WTC11 (cell line): Measurements from ENCODE around the gene CD84. TPM values are rescaled to one million over a fixed set of nuclear protein-coding genes. Genes with fewer than 3 reads are reported as not detected.

Source experiments
- ATAC-seq: fragments of 200-7000 bp; cut with Tn5 transposase; 2 replicates; pipeline ENCODE4 v1.10.0; 2021; ENCODE audit warnings: mild to moderate bottlenecking, moderate library complexity
- CTCF ChIA-PET: fragments of 300-600 bp; sonication (Branson Sonifier 250); formaldehyde crosslinking; loops from one replicate; lab custom pipeline; 2021; ENCODE audit warnings: antibody characterized with exemption; lab: Charles Lee
- POLR2A ChIA-PET: fragments of 350-600 bp; sonication (Branson Sonifier 250); formaldehyde crosslinking; loops from one replicate; lab custom pipeline; 2021; ENCODE audit warnings: antibody characterized with exemption; lab: Charles Lee
- DNase-seq: peaks from one replicate; pipeline ENCODE4 v3.0.0; 2021; ENCODE audit warnings: low spot score
- H3K27ac Mint-ChIP-seq: 2 replicates; pipeline ENCODE4 v1.8.0; 2021; ENCODE audit warnings: mixed read lengths
- H3K27me3 Mint-ChIP-seq: 2 replicates; pipeline ENCODE4 v1.8.0; 2021; ENCODE audit warnings: low read depth, mild to moderate bottlenecking, moderate library complexity, mixed read lengths
- H3K36me3 Mint-ChIP-seq: 2 replicates; pipeline ENCODE4 v1.8.0; 2021; ENCODE audit warnings: mixed read lengths
- H3K4me1 Mint-ChIP-seq: 2 replicates; pipeline ENCODE4 v1.8.0; 2022; ENCODE audit warnings: mixed read lengths
- H3K4me3 Mint-ChIP-seq: 2 replicates; pipeline ENCODE4 v1.8.0; 2021; ENCODE audit warnings: mild to moderate bottlenecking, moderate library complexity, mixed read lengths
- H3K9me3 Mint-ChIP-seq: 2 replicates; pipeline ENCODE4 v1.8.0; 2021; ENCODE audit warnings: mixed read lengths
- ATF6 ChIP-seq: sonication (generic); formaldehyde crosslinking; IDR thresholded peaks from 2 replicates; pipeline ENCODE4 v1.8.1; 2023; ENCODE audit warnings: mild to moderate bottlenecking, missing genetic modification reagents
- E2F1 ChIP-seq: sonication (generic); formaldehyde crosslinking; IDR thresholded peaks from 2 replicates; pipeline ENCODE4 v1.8.0; 2022; ENCODE audit warnings: mild to moderate bottlenecking, missing genetic modification reagents
- E2F5 ChIP-seq: sonication (generic); formaldehyde crosslinking; IDR thresholded peaks from 2 replicates; pipeline ENCODE4 v1.8.1; 2022; ENCODE audit warnings: mild to moderate bottlenecking, moderate library complexity, missing genetic modification reagents
- GTF2I ChIP-seq: fragments of 250-450 bp; sonication (Bioruptor Pico); conservative IDR thresholded peaks from 2 replicates; pipeline ENCODE4 v1.4.0; 2021; ENCODE audit warnings: mild to moderate bottlenecking
- IRF2 ChIP-seq: sonication (generic); formaldehyde crosslinking; IDR thresholded peaks from 2 replicates; pipeline ENCODE4 v1.8.0; 2022; ENCODE audit warnings: low read depth, missing genetic modification reagents, borderline replicate concordance
- JUN ChIP-seq: sonication (generic); formaldehyde crosslinking; IDR thresholded peaks from 2 replicates; pipeline ENCODE4 v1.8.0; 2023; ENCODE audit warnings: mild to moderate bottlenecking, missing genetic modification reagents
- KAT7 ChIP-seq: sonication (generic); formaldehyde crosslinking; IDR thresholded peaks from 2 replicates; pipeline ENCODE4 v1.8.1; 2023; ENCODE audit warnings: missing genetic modification reagents, mild to moderate bottlenecking, borderline replicate concordance
- MYBL2 ChIP-seq: sonication (generic); formaldehyde crosslinking; IDR thresholded peaks from 2 replicates; pipeline ENCODE4 v1.8.1; 2023; ENCODE audit warnings: mild to moderate bottlenecking, moderate library complexity, missing genetic modification reagents
- NFATC4 ChIP-seq: fragments of 250-450 bp; sonication (Bioruptor Pico); IDR thresholded peaks from 2 replicates; pipeline ENCODE4 v1.9.0; 2021; ENCODE audit warnings: mild to moderate bottlenecking
- NFE2L1 ChIP-seq: sonication (generic); formaldehyde crosslinking; IDR thresholded peaks from 2 replicates; pipeline ENCODE4 v1.8.1; 2023; ENCODE audit warnings: missing genetic modification reagents
- PRDM15 ChIP-seq: sonication (generic); formaldehyde crosslinking; IDR thresholded peaks from 2 replicates; pipeline ENCODE4 v1.8.0; 2022; ENCODE audit warnings: missing genetic modification reagents
- SMAD3 ChIP-seq: sonication (generic); formaldehyde crosslinking; IDR thresholded peaks from 2 replicates; pipeline ENCODE4 v1.8.0; 2022; ENCODE audit warnings: missing genetic modification reagents, mild to moderate bottlenecking, borderline replicate concordance
- ZBTB21 ChIP-seq: sonication (generic); formaldehyde crosslinking; IDR thresholded peaks from 2 replicates; pipeline ENCODE4 v1.8.1; 2023; ENCODE audit warnings: mild to moderate bottlenecking, missing genetic modification reagents, borderline replicate concordance
- ZMAT4 ChIP-seq: fragments of 250-450 bp; sonication (Bioruptor Pico); IDR thresholded peaks from 2 replicates; pipeline ENCODE4 v1.9.0; 2021; ENCODE audit warnings: mild to moderate bottlenecking
- ZNF232 ChIP-seq: sonication (generic); formaldehyde crosslinking; IDR thresholded peaks from 2 replicates; pipeline ENCODE4 v1.8.0; 2022; ENCODE audit warnings: mild to moderate bottlenecking, missing genetic modification reagents
- ZNF281 ChIP-seq: sonication (generic); formaldehyde crosslinking; IDR thresholded peaks from 2 replicates; pipeline ENCODE4 v1.8.0; 2023; ENCODE audit warnings: mild to moderate bottlenecking, missing genetic modification reagents
- total RNA-seq: library from RNA; stranded (reverse); gene quantifications from 3 replicates; pipeline ENCODE4 v1.2.3, GENCODE V29; 2021

Gene CD84
- total RNA-seq, 1 experiment from 2014 or later = 0.17 TPM

GRCh38 chr1:160608941-160609340, 29.6 kb upstream of the CD84 start (continued):
- TF ChIP-seq PRDM15 (CRISPR knock-in tag) = no peak
- TF ChIP-seq MYBL2 = no peak
- no peak for TF ChIP-seq E2F5
- TF ChIP-seq NFE2L1 (CRISPR knock-in tag) = no peak

GRCh38 chr1:160608514-160608913, 29.2 kb upstream of the CD84 start:
- H3K4me1 Mint-ChIP-seq = peaks cover 55% of the 10 kb centered on the region
- DNase-seq (no peak), ATAC-seq (no peak)
- H3K27me3 Mint-ChIP-seq = no peaks in the 10 kb centered on the region
- peaks cover 20% of the 10 kb centered on the region for H3K9me3 Mint-ChIP-seq
- POLR2A ChIA-PET = no interaction called here
- H3K36me3 Mint-ChIP-seq = peaks cover 4% of the 10 kb centered on the region; the same call in 1 of the 2 replicates
- no peak overlapping the region for H3K4me3 Mint-ChIP-seq
- CTCF ChIA-PET = interaction anchor here (0.7 to 5.9 kb wide), 6 partner anchors 9 to 65 kb away, joined by 3 to 53 read pairs (median 10); no protein-coding TSS in a partner anchor
- TF ChIP-seq NFATC4 (CRISPR knock-in tag) = no peak
- no peak for TF ChIP-seq GTF2I (CRISPR knock-in tag)
- TF ChIP-seq E2F5 = no peak
- no peak for TF ChIP-seq E2F1 (CRISPR knock-in tag)
- no peak for TF ChIP-seq ATF6 (CRISPR knock-in tag)
- TF ChIP-seq ZMAT4 (CRISPR knock-in tag) = no peak
- no peak for TF ChIP-seq KAT7 (CRISPR knock-in tag)
- TF ChIP-seq JUN = no peak
- no peak for TF ChIP-seq ZNF232 (CRISPR knock-in tag)
- no peak for TF ChIP-seq SMAD3 (CRISPR knock-in tag)
- no peak for TF ChIP-seq IRF2 (CRISPR knock-in tag)
- TF ChIP-seq ZNF281 (CRISPR knock-in tag) = no peak
- TF ChIP-seq ZBTB21 = no peak
- no peak overlapping the region for H3K27ac Mint-ChIP-seq
